Lower leg skin (tissue), 3 donors: ENCODE results near the gene PCGF2.

Source experiments
- CTCF ChIP-seq, 3 donors: fragments of 450-650 bp; IDR thresholded peaks; one replicate each; pipeline ENCODE4 v1.5.1; 2016; ENCODE audit warnings: antibody characterized with exemption in 3 of 3, mild to moderate bottlenecking in 3 of 3, moderate library complexity in 2 of 3
- POLR2A ChIP-seq, 2 donors: fragments of 450-650 bp; IDR thresholded peaks; one replicate each; pipeline ENCODE4 v1.6.1; 2016 to 2017; ENCODE audit warnings: antibody characterized with exemption in 2 of 2, mild to moderate bottlenecking in 1 of 2, moderate library complexity in 1 of 2

DNA sequence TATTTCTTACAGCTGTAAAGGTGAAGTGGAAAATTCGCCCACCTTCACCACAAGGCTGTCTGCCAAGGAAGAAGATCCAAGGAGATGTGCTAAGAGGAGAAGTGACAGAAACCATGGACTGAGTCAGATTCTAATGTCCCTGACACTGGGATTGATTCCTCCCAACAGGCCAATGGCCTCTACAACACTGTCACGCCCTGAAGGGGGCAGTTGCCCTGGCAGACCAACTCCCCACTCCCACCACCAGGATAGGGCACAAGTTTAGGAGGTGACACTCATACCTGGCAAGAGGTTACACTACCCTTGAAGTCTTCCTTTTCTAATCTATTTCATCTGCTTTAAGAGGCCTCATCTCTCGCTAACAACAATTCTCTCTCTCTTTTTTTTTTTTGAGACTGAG is 35.1 kb upstream of the PCGF2 start:
- no peak for TF ChIP-seq CTCF (IDR thresholded peaks at IDR 0.05)
- TF ChIP-seq POLR2A (IDR thresholded peaks at IDR 0.05), result no peak
